DOHH2 (cell line): ENCODE data around the gene TCOF1.

Source experiments
- EZH2phosphoT487 ChIP-seq: fragments of 200-600 bp; sonication (generic); IDR thresholded peaks from 2 replicates; pipeline ENCODE4 v1.6.1; 2017; ENCODE audit warnings: borderline replicate concordance, mild to moderate bottlenecking, antibody characterized with exemption, low read length, moderate library complexity, mixed read lengths
- TF ChIP-seq, protein P1 (sequence below): fragments of 200-600 bp; sonication (generic); IDR thresholded peaks from one replicate; pipeline ENCODE4 v1.5.1; 2014; ENCODE audit warnings: antibody characterized with exemption, mild to moderate bottlenecking, low read depth, low read length; ENCODE audit not compliant: poor library complexity, severe bottlenecking

- TF ChIP-seq, protein P1, sequence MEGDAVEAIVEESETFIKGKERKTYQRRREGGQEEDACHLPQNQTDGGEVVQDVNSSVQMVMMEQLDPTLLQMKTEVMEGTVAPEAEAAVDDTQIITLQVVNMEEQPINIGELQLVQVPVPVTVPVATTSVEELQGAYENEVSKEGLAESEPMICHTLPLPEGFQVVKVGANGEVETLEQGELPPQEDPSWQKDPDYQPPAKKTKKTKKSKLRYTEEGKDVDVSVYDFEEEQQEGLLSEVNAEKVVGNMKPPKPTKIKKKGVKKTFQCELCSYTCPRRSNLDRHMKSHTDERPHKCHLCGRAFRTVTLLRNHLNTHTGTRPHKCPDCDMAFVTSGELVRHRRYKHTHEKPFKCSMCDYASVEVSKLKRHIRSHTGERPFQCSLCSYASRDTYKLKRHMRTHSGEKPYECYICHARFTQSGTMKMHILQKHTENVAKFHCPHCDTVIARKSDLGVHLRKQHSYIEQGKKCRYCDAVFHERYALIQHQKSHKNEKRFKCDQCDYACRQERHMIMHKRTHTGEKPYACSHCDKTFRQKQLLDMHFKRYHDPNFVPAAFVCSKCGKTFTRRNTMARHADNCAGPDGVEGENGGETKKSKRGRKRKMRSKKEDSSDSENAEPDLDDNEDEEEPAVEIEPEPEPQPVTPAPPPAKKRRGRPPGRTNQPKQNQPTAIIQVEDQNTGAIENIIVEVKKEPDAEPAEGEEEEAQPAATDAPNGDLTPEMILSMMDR = no peak
- TF ChIP-seq EZH2phosphoT487 = no peak
Observed at GRCh38 chr5:150309886-150310239, 47.6 kb upstream of the TCOF1 start.
